Measurements from ENCODE around the gene TMEM154. TPM values are rescaled to one million over a fixed set of nuclear protein-coding genes. Genes with fewer than 3 reads are reported as not detected.

Gene TMEM154
- total and polyA plus RNA-seq, 8 donors = 1.5 to 21.9 (median 2.5) TPM

- Histone ChIP-seq H3K4me3 (no peak overlapping the region), H3K36me3 (peaks cover 0 to 10% of the 10 kb centered on the region in 2 donors), H3K9me3 (peaks cover 0 to 26% of the 10 kb centered on the region in 2 donors), H3K4me1 (no peaks in the 10 kb centered on the region), H3K27ac (no peak overlapping the region), H3K27me3 (no peaks in the 10 kb centered on the region)
- ATAC-seq = no peak
- no peak for DNase-seq
- intact Hi-C loops (cut with DNase I) = no loop called here
- no peak for TF ChIP-seq CTCF (IDR thresholded peaks at IDR 0.05)
Measured at GRCh38 chr4:152655272-152656129, 24.3 kb downstream of the TMEM154 start.

- Histone ChIP-seq H3K27ac (no peak overlapping the region), H3K4me1 (no peaks in the 10 kb centered on the region), H3K36me3 (peaks cover 0 to 10% of the 10 kb centered on the region in 2 donors), H3K4me3 (no peak overlapping the region), H3K27me3 (no peaks in the 10 kb centered on the region), H3K9me3 (peaks cover 0 to 6% of the 10 kb centered on the region in 2 donors)
- intact Hi-C loops (cut with DNase I) = no loop called here
- no peak for TF ChIP-seq CTCF (IDR thresholded peaks at IDR 0.05)
- ATAC-seq = no peak
- no peak for DNase-seq
Measured at GRCh38 chr4:152652102-152652501, 27.7 kb downstream of the TMEM154 start.

GRCh38 chr4:152651473-152652060, 28.2 kb downstream of the TMEM154 start:
- DNase-seq (no peak), ATAC-seq (no peak)
- no peak for TF ChIP-seq CTCF (IDR thresholded peaks at IDR 0.05)
- no peak overlapping the region for H3K27ac ChIP-seq
- H3K36me3 ChIP-seq = peaks cover 0 to 10% of the 10 kb centered on the region in 2 donors
- peaks cover 0 to under 1% of the 10 kb centered on the region in 2 donors for H3K9me3 ChIP-seq
- H3K4me1 ChIP-seq = no peaks in the 10 kb centered on the region
- H3K27me3 ChIP-seq = no peaks in the 10 kb centered on the region
- intact Hi-C loops (cut with DNase I) = no loop called here
- H3K4me3 ChIP-seq = no peak overlapping the region

GRCh38 chr4:152646221-152646620, 33.6 kb downstream of the TMEM154 start:
- H3K4me3 ChIP-seq = no peak overlapping the region
- no peaks in the 10 kb centered on the region for H3K36me3 ChIP-seq
- peaks cover 0 to 32% of the 10 kb centered on the region in 2 donors for H3K4me1 ChIP-seq
- no peak for TF ChIP-seq CTCF (IDR thresholded peaks at IDR 0.05)
- ATAC-seq = no peak
- no peaks in the 10 kb centered on the region for H3K9me3 ChIP-seq
- peak overlapping the region in 1 of 2 donors; percentile 50 for H3K27ac ChIP-seq
- no peak for DNase-seq
- intact Hi-C loops (cut with DNase I) = no loop called here
- H3K27me3 ChIP-seq = no peaks in the 10 kb centered on the region

- H3K27ac ChIP-seq = peak overlapping the region in 1 of 2 donors; percentile 88
- H3K9me3 ChIP-seq = no peaks in the 10 kb centered on the region
- no peaks in the 10 kb centered on the region for H3K36me3 ChIP-seq
- DNase-seq = no peak
- no peak for TF ChIP-seq CTCF (IDR thresholded peaks at IDR 0.05)
- no peaks in the 10 kb centered on the region for H3K27me3 ChIP-seq
- intact Hi-C loops (cut with DNase I) = no loop called here
- peaks cover 0 to 32% of the 10 kb centered on the region in 2 donors for H3K4me1 ChIP-seq
- no peak overlapping the region for H3K4me3 ChIP-seq
- ATAC-seq = no peak
Measured at GRCh38 chr4:152644130-152644529, 35.7 kb downstream of the TMEM154 start.

All from left lung (tissue), 10 donors.